Liver (tissue), 9 donors: ENCODE measurements around the gene TCOF1. TPM values are rescaled to one million over a fixed set of nuclear protein-coding genes. Genes with fewer than 3 reads are reported as not detected.

Source experiments
- DNase-seq: peaks from one replicate; pipeline ENCODE4 v3.0.0-alpha.2; 2017; ENCODE audit warnings: low spot score
- H3K27ac ChIP-seq, 2 donors: one replicate each; pipeline ENCODE4 v1.7.0; 2013; ENCODE audit warnings: inconsistent platforms in 2 of 2, low read length in 2 of 2, control low read depth in 1 of 2, low read depth in 1 of 2, mild to moderate bottlenecking in 1 of 2
- H3K27me3 ChIP-seq, 4 donors: one replicate each; pipeline versions ENCODE4 v1.6.1 to v1.7.0; 2013; ENCODE audit warnings: low read length in 3 of 4, inconsistent platforms in 1 of 4, mild to moderate bottlenecking in 1 of 4, moderate library complexity in 1 of 4; ENCODE audit not compliant: control insufficient read depth in 4 of 4, insufficient read depth in 4 of 4
- H3K36me3 ChIP-seq, 4 donors: one replicate each; pipeline versions ENCODE4 v1.6.1 to v1.7.0; 2013; ENCODE audit warnings: low read length in 3 of 4, mild to moderate bottlenecking in 3 of 4, low read depth in 1 of 4, moderate library complexity in 1 of 4; ENCODE audit not compliant: control insufficient read depth in 4 of 4, insufficient read depth in 3 of 4
- H3K4me1 ChIP-seq, 4 donors: one replicate each; pipeline versions ENCODE4 v1.6.1 to v1.7.0; 2013; ENCODE audit warnings: low read length in 3 of 4, mild to moderate bottlenecking in 3 of 4, moderate library complexity in 1 of 4; ENCODE audit not compliant: control insufficient read depth in 4 of 4, insufficient read depth in 4 of 4
- H3K4me3 ChIP-seq, 3 donors: one replicate each; pipeline versions ENCODE4 v1.6.1 to v1.7.0; 2013; ENCODE audit warnings: low read length in 3 of 3, control low read depth in 1 of 3, low read depth in 1 of 3, mild to moderate bottlenecking in 1 of 3
- H3K9ac ChIP-seq, 2 donors: one replicate each; pipeline ENCODE4 v1.7.0; 2013; ENCODE audit warnings: low read length in 2 of 2, mild to moderate bottlenecking in 2 of 2, moderate library complexity in 2 of 2, control low read depth in 1 of 2, low read depth in 1 of 2
- H3K9me3 ChIP-seq, 4 donors: one replicate each; pipeline versions ENCODE4 v1.6.1 to v1.7.0; 2013; ENCODE audit warnings: low read length in 3 of 4; ENCODE audit not compliant: control insufficient read depth in 4 of 4
- ATF3 ChIP-seq: IDR thresholded peaks from 2 replicates; pipeline ENCODE4 v1.6.1; 2016; ENCODE audit warnings: antibody characterized with exemption
- EGR1 ChIP-seq, 2 donors: IDR thresholded peaks; 2 replicates each; pipeline ENCODE4 v1.6.1; 2016 to 2018; ENCODE audit warnings: antibody characterized with exemption in 2 of 2, low read depth in 2 of 2
- FOXA1 ChIP-seq: IDR thresholded peaks from 2 replicates; pipeline ENCODE4 v1.6.1; 2016; ENCODE audit warnings: antibody characterized with exemption
- FOXA2 ChIP-seq: IDR thresholded peaks from 2 replicates; pipeline ENCODE4 v1.6.1; 2016; ENCODE audit warnings: antibody characterized with exemption
- GABPA ChIP-seq, 2 donors: IDR thresholded peaks in 1 of 2; conservative IDR thresholded peaks in 1 of 2; 2 replicates each; pipeline ENCODE4 v1.6.1; 2016; ENCODE audit warnings: antibody characterized with exemption in 2 of 2, mild to moderate bottlenecking in 1 of 2, moderate library complexity in 1 of 2
- HNF4A ChIP-seq, 2 donors: conservative IDR thresholded peaks; 2 replicates each; pipeline ENCODE4 v1.6.1; 2016; ENCODE audit warnings: antibody characterized with exemption in 2 of 2, mild to moderate bottlenecking in 2 of 2
- HNF4G ChIP-seq: IDR thresholded peaks from 2 replicates; pipeline ENCODE4 v1.6.1; 2016; ENCODE audit warnings: antibody characterized with exemption
- JUND ChIP-seq, 2 donors: IDR thresholded peaks; 2 replicates each; pipeline ENCODE4 v1.6.1; 2016; ENCODE audit warnings: antibody characterized with exemption in 2 of 2
- MAX ChIP-seq: IDR thresholded peaks from 2 replicates; pipeline ENCODE4 v1.6.1; 2016; ENCODE audit warnings: antibody characterized with exemption
- NR2F2 ChIP-seq: IDR thresholded peaks from 2 replicates; pipeline ENCODE4 v1.6.1; 2016; ENCODE audit warnings: antibody characterized with exemption
- RAD21 ChIP-seq, 2 donors: IDR thresholded peaks; 2 replicates each; pipeline ENCODE4 v1.6.1; 2016; ENCODE audit warnings: antibody characterized with exemption in 2 of 2, mild to moderate bottlenecking in 2 of 2
- RXRA ChIP-seq, 2 donors: IDR thresholded peaks; 2 replicates each; pipeline ENCODE4 v1.6.1; 2017 to 2018; ENCODE audit warnings: antibody characterized with exemption in 2 of 2, mild to moderate bottlenecking in 1 of 2
- SP1 ChIP-seq: IDR thresholded peaks from 2 replicates; pipeline ENCODE4 v1.6.1; 2018; ENCODE audit warnings: antibody characterized with exemption, mild to moderate bottlenecking
- TAF1 ChIP-seq: conservative IDR thresholded peaks from 2 replicates; pipeline ENCODE4 v1.6.1; 2016; ENCODE audit warnings: antibody characterized with exemption, mild to moderate bottlenecking
- YY1 ChIP-seq: IDR thresholded peaks from 2 replicates; pipeline ENCODE4 v1.6.1; 2016; ENCODE audit warnings: antibody characterized with exemption, mild to moderate bottlenecking
- ZBTB33 ChIP-seq: IDR thresholded peaks from 2 replicates; pipeline ENCODE4 v1.6.1; 2016; ENCODE audit warnings: antibody characterized with exemption
- WGBS: extraction: QIAGEN DNeasy Blood & Tissue Kit; methylation state at CpG from one replicate; pipeline ENCODE4 v1.1.7; 2013; 5-methylcytosine and 5-hydroxymethylcytosine counted together
- polyA plus RNA-seq, 2 donors: library from polyadenylated mRNA; stranded (reverse) in 1 of 2; unstranded in 1 of 2; fragments of 200-250 nt in 1 of 2; fragments of >200 nt in 1 of 2; fragmentation: Nextera tagmentation in 1 of 2; extraction: Ambion mirVana in 1 of 2; gene quantifications; one replicate each; pipeline versions ENCODE4 v1.2.1 to v1.2.3, GENCODE V29; 2013 to 2015
- total RNA-seq, 2 donors: library from RNA; depleted of rRNA; stranded (reverse); fragments of >200 nt; gene quantifications; one replicate each; pipeline ENCODE4 v1.2.3, GENCODE V29; 2014
- TF ChIP-seq, protein P1 (sequence below): IDR thresholded peaks from 2 replicates; pipeline ENCODE4 v1.6.1; 2016; ENCODE audit warnings: antibody characterized with exemption, mild to moderate bottlenecking
- TF ChIP-seq, protein P2 (sequence below): fragments of 150-350 bp; IDR thresholded peaks from 2 replicates; pipeline ENCODE4 v1.5.1; 2017; ENCODE audit warnings: improper control_type of control experiment, low read depth, low read length; ENCODE audit not compliant: missing input control
- donor health status: healthy.
- donor health status: healthy.
- donor health status: healthy.
- donor health status: healthy.
- donor health status: healthy.

Gene TCOF1
- total and polyA plus RNA-seq, 4 donors = 3.2 to 8.5 (median 6.4) TPM

- TF ChIP-seq SP1 (no peak), FOXA2 (no peak), FOXA1 (no peak), NR2F2 (no peak), ZBTB33 (no peak)
Observed at GRCh38 chr5:150317048-150318003, 40.2 kb upstream of the TCOF1 start (continued).

GRCh38 chr5:150318613-150319483 lies 38.6 kb upstream of the TCOF1 start:
- H3K4me3 ChIP-seq = no peak overlapping the region
- no peaks in the 10 kb centered on the region for H3K4me1 ChIP-seq
- no peak for DNase-seq
- TF ChIP-seq EGR1 (IDR thresholded peaks at IDR 0.05; ENCODE audit: low read depth in 2 of 2) (no peak), RXRA (IDR thresholded peaks at IDR 0.05) (no peak), ATF3 (no peak), MAX (no peak), TAF1 (no peak), HNF4A (conservative IDR thresholded peaks at IDR 0.05) (no peak), NR2F2 (no peak), YY1 (no peak), HNF4G (no peak), JUND (IDR thresholded peaks at IDR 0.05) (no peak), RAD21 (IDR thresholded peaks at IDR 0.05) (no peak), FOXA2 (no peak), FOXA1 (no peak), ZBTB33 (no peak), GABPA (IDR thresholded peaks at IDR 0.05 in 1 of 2, conservative IDR thresholded peaks at IDR 0.05 in 1 of 2) (no peak), SP1 (no peak)
- TF ChIP-seq, protein P1, sequence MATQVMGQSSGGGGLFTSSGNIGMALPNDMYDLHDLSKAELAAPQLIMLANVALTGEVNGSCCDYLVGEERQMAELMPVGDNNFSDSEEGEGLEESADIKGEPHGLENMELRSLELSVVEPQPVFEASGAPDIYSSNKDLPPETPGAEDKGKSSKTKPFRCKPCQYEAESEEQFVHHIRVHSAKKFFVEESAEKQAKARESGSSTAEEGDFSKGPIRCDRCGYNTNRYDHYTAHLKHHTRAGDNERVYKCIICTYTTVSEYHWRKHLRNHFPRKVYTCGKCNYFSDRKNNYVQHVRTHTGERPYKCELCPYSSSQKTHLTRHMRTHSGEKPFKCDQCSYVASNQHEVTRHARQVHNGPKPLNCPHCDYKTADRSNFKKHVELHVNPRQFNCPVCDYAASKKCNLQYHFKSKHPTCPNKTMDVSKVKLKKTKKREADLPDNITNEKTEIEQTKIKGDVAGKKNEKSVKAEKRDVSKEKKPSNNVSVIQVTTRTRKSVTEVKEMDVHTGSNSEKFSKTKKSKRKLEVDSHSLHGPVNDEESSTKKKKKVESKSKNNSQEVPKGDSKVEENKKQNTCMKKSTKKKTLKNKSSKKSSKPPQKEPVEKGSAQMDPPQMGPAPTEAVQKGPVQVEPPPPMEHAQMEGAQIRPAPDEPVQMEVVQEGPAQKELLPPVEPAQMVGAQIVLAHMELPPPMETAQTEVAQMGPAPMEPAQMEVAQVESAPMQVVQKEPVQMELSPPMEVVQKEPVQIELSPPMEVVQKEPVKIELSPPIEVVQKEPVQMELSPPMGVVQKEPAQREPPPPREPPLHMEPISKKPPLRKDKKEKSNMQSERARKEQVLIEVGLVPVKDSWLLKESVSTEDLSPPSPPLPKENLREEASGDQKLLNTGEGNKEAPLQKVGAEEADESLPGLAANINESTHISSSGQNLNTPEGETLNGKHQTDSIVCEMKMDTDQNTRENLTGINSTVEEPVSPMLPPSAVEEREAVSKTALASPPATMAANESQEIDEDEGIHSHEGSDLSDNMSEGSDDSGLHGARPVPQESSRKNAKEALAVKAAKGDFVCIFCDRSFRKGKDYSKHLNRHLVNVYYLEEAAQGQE = no peak
- TF ChIP-seq, protein P2, sequence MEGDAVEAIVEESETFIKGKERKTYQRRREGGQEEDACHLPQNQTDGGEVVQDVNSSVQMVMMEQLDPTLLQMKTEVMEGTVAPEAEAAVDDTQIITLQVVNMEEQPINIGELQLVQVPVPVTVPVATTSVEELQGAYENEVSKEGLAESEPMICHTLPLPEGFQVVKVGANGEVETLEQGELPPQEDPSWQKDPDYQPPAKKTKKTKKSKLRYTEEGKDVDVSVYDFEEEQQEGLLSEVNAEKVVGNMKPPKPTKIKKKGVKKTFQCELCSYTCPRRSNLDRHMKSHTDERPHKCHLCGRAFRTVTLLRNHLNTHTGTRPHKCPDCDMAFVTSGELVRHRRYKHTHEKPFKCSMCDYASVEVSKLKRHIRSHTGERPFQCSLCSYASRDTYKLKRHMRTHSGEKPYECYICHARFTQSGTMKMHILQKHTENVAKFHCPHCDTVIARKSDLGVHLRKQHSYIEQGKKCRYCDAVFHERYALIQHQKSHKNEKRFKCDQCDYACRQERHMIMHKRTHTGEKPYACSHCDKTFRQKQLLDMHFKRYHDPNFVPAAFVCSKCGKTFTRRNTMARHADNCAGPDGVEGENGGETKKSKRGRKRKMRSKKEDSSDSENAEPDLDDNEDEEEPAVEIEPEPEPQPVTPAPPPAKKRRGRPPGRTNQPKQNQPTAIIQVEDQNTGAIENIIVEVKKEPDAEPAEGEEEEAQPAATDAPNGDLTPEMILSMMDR = no peak
- no peak overlapping the region for H3K9ac ChIP-seq
- H3K9me3 ChIP-seq = no peaks in the 10 kb centered on the region
- H3K27ac ChIP-seq = no peak overlapping the region
- no peaks in the 10 kb centered on the region for H3K36me3 ChIP-seq
- no peaks in the 10 kb centered on the region for H3K27me3 ChIP-seq
- WGBS = 86% methylated on average over 9 of the region's 9 CpGs
